Stimulated activated CD8-positive, alpha-beta memory T cell treated with anti-CD3 and anti-CD28 coated beads, Interleukin-7, amount 100 ng/mL, for 48 hours (primary cell): ENCODE data around the gene TRAPPC2B.
"Not testable (repeated sequence)": the region's sequence is repeated elsewhere in the genome, so short reads cannot be mapped to it uniquely, and the experiment has no call there.

Source experiments
- DNase-seq, 2 donors: peaks; one replicate each; pipeline ENCODE4 v3.0.0-alpha.2; 2020; ENCODE audit warnings: low read depth in 1 of 2; ENCODE audit errors: extremely low read depth in 1 of 2

Gene TRAPPC2B

DNA sequence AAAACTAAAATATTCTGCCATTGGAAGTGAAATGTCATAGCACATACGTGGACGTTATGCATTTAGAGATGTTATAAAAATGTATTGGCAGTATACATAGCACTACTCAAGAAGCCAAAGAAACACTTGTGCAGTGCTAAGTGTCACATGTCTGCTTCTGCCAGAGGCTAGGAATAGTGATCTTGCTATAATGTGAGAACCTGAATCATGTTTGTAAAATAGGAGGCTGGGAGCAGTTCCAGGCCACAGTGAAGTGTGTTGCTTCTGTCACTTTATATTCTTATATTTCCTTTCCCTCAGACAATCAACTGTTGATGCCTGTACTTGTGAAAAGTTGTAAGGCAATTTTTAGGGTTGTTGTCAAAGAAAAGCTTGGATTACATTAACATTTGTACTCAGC lies 3.4 kb downstream of the TRAPPC2B start:
- no peak for DNase-seq

DNA sequence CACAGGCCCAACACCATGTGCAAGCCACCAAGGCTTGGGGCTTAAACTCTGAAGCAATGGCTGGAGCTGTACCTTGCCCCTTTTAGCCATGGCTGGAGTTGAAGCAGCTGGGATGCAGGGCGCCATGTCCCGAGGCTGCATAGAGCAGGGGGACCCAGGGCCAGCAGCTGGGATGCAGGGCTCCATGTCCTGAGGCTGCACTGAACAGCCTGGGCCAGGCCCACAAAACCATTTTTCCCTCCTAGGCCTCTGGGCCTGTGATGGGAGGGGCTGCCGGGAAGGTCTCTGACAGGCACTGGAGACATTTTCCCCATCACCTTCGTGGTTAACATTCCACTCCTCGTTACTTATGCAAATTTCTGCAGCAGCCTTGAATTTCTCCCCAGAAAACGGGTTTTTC lies 10.8 kb downstream of the TRAPPC2B start:
- DNase-seq, result no peak

- DNase-seq, result not testable (repeated sequence)
These were observed 11.3 kb downstream of the TRAPPC2B start for GRCh38 chr19:57374647-57375046.

GRCh38 chr19:57376151-57376550 lies 12.8 kb downstream of the TRAPPC2B start:
- DNase-seq, result no peak

DNA sequence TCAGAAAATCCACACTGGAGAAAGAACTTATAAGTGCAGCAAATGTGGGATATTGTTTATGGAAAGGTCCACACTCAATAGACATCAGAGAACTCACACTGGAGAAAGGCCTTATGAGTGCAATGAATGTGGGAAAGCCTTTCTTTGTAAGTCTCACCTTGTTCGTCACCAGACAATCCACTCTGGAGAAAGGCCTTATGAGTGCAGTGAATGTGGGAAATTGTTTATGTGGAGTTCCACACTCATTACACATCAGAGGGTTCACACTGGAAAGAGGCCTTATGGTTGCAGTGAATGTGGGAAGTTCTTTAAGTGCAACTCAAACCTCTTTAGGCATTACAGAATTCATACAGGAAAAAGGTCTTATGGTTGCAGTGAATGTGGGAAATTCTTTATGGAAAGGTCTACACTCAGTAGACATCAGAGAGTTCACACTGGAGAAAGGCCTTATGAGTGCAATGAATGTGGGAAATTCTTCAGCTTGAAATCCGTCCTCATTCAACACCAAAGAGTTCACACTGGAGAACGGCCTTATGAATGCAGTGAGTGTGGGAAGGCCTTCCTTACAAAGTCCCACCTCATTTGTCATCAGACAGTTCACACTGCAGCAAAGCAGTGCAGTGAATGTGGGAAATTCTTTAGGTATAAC lies 14.3 kb downstream of the TRAPPC2B start:
- no peak for DNase-seq

DNA sequence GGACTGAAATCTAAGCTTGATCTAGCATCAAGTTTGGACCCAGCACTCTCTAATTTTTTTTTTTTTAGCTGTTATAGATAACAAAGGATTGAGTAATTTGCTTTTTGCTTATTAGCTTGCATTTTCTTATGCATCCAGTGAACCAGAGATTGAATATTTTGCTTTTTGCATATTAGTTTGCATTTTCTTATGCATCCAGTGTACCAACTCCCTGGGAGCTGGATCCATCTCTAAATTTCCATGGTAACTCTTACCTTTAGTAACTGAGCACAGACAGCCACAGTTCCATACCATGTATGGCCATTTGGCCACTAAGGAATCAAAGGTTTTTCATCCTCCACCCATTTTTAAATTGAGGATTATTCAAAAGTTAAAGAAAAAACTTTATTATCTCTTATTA lies 17.6 kb downstream of the TRAPPC2B start:
- DNase-seq, result no peak

- no peak for DNase-seq
These were observed 19.6 kb downstream of the TRAPPC2B start for GRCh38 chr19:57382806-57383488.

GRCh38 chr19:57389194-57389729 lies 25.9 kb downstream of the TRAPPC2B start:
- DNase-seq, result no peak

DNA sequence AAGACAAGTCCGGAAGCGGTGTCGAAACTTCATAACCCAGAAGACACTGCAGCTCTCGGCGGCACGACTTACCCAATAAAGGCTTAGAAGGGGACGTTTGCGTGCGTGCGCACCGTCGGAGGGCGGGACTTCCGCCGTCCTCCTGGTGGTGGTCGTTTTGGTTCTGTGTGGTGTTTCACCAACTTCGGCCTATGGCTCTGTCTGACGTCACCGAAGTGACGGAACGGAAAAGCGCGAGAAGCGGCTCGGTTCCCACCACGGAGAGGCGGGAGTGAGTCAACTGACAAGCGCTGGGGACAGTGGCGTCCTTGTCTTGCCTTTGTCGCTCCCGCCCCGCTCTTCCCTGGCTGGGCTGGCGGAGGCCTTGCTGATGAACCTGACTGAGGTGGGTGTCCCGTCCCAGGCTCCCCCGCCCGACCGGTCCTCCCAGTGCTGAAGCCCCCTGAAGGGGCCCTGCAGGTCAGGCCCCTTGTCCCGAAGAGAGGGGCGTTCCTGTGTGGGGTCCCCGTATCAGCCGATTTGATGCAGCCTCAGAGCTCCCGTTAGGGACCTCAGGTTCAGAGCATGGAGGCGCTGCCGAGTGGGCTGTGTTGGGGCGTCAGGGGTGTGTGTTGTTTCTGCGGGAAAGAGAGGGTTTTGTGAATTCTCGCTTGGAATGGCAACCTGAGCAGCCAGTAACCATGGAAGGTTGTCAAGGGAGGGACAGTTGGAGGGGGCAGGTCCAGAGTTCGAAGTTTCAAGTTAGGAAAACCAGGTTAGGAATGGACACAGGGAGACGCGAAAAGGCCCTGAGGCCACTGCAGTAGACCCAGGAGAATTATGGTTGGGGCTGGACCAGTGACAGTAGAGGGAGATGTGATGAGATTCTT lies 26.6 kb downstream of the TRAPPC2B start, which contains the start of gene ZNF548:
Gene ZNF548 (plus strand): TSS at position 125 of the 869 bp plus-strand sequence. CDS start 246 bp downstream, at position 371.
- DNase-seq, result peak; percentile 94 to 96

DNA sequence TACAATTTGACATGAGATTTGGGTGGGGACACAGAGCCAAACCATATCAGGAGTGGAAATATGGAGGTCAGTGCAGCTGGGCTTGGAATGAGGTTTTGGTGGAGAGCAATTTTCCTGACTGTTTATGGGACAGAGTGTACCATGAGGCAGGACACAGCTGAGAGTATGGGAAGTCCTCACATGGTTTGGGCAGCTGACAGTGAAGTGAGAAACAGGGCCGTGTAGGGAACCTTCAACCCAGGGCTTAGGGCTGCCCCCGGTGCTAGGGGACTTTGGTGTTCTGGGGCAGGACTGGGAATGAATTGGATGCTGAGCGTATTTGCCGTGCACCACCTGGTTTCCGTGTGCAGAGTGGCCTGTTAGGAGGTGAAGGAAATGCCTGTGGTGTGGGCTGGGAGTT lies 32.4 kb downstream of the TRAPPC2B start:
- DNase-seq, result no peak

- DNase-seq, result no peak
These were observed 35.5 kb downstream of the TRAPPC2B start for GRCh38 chr19:57398868-57399267.

- no peak for DNase-seq
These were observed 40.6 kb downstream of the TRAPPC2B start for GRCh38 chr19:57403737-57404563.

DNA sequence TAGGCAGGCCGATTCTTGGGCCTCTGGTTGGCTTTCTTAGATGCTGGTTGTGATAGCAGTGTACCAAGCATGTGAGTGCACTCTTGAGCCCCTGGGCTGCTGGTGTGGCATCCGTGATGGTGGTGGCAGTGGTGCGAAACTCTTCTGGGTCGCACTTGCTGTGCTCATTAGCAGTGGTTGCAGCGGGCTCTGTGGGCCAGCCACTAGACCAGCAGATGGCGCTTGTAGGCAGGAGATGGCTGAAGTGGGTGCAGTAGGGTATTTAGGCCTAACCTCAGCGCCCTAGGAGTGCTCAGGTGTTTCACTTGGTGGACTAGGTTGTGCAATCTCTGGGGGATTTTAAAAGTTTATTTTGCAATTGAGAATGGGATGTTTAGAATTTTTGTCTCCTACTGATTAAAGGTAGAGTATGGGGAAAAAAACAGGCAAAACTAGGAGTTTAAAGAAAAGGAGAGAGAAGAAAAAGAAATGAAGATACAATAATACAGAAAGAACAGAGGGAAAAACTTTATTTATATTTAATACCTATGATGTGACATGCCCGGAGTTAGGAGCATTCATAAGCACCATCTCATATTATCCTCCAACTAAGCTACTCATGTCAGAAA lies 43.3 kb downstream of the TRAPPC2B start:
- DNase-seq, result peak; percentile 43 to 49

- peak; percentile 76 to 89 for DNase-seq
These were observed 47.7 kb downstream of the TRAPPC2B start, which contains the start of gene ZNF17 for GRCh38 chr19:57410877-57411671. ZNF17 (plus strand) TSS chr19:57411161; CDS start chr19:57413616, 2,455 bp downstream.
